ENCODE measurements around the gene HK1.

Gene HK1

DNA sequence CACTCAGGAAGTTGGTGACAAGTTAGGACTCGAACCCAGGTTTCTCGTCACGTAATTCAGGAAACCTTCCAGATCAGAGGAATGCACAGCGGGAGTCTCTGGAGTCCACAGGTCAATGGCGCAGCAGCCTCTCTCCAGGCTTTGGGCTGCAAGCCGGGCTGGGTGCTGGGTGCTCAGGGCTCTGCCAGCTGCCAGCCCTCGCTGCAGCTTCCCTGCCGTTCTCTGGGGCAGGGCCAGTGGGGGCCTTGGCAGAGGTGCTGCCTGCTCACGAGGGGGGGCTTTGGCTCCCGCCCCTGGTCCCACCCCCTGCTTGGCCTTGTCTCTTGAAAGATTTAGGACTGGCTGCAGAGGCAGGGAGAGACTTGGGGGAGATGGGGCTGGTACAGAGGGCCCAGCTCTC, 138.4 kb downstream of the HK1 start, which contains the start of gene TACR2:
TSS of gene TACR2 (minus strand) at position 224 of the 400 bp plus-strand sequence. CDS start 595 bp downstream, outside the sequence.
- WGBS (ENCODE audit: insufficient coverage), result 92% methylated on average over 9 of the region's 10 CpGs
- H3K9me3 ChIP-seq (ENCODE audit: control extremely low read depth in 1 of 5, control insufficient read depth in 4 of 5, insufficient read depth in 2 of 5, low read depth in 1 of 5, low read length in 4 of 5), result no peaks in the 10 kb centered on the region
- DNase-seq, result no peak
- no peak within 1 kb of the TSS for H3K27ac ChIP-seq (ENCODE audit: insufficient read depth in 1 of 2, low read depth in 1 of 2, low read length in 2 of 2, poor library complexity in 1 of 2, severe bottlenecking in 2 of 2)
- H3K36me3 ChIP-seq (ENCODE audit: control insufficient read depth in 4 of 4, insufficient read depth in 4 of 4, low read length in 3 of 4), result no peaks in the 10 kb centered on the region
- H3K4me1 ChIP-seq (ENCODE audit: control extremely low read depth in 1 of 4, control insufficient read depth in 4 of 4, insufficient read depth in 4 of 4, low read length in 3 of 4), result peaks cover 0 to 2% (median 0%) of the 10 kb centered on the region in 4 experiments
- POLR2A ChIA-PET, result no interaction called here
- H3K27me3 ChIP-seq (replicated peaks in 2 of 5; ENCODE audit: control insufficient read depth in 4 of 5, insufficient read depth in 5 of 5, low read length in 4 of 5), result no peaks in the 10 kb centered on the region
- H3K4me3 ChIP-seq (ENCODE audit: control insufficient read depth in 1 of 7, extremely low read depth in 1 of 7, insufficient read depth in 4 of 7, low read depth in 2 of 7, low read length in 6 of 7), result no peak within 1 kb of the TSS
- CTCF ChIA-PET, result interaction anchor here (1.0 to 1.6 kb wide), 4 partner anchors 10 to 99 kb away, joined by 3 to 5 read pairs (median 3); no protein-coding TSS in a partner anchor

DNA sequence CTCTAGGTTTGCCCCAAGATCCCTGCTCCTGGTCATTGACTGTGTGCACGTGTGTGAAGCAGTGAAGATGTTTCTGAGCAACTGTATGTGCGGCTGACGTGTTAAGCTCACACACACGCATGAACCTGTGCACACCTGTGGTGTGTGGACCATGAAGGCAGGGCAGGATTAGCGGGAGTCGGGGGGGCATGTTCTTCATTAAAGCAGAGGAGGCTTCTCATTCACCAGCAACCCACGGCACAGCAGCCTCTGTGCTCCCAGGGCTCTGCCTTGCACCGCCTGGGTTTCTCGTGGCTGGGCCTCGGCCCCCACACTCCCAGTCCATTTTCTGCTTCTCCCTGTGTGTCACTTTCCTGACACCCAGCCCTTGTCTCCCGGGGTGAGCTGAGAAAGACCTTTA, 139.2 kb downstream of the HK1 start:
- Histone ChIP-seq H3K36me3 (ENCODE audit: control insufficient read depth in 4 of 4, insufficient read depth in 4 of 4, low read length in 3 of 4) (no peaks in the 10 kb centered on the region), H3K27me3 (replicated peaks in 2 of 5; ENCODE audit: control insufficient read depth in 4 of 5, insufficient read depth in 5 of 5, low read length in 4 of 5) (no peaks in the 10 kb centered on the region), H3K4me1 (ENCODE audit: control extremely low read depth in 1 of 4, control insufficient read depth in 4 of 4, insufficient read depth in 4 of 4, low read length in 3 of 4) (no peaks in the 10 kb centered on the region), H3K4me3 (ENCODE audit: control insufficient read depth in 1 of 7, extremely low read depth in 1 of 7, insufficient read depth in 4 of 7, low read depth in 2 of 7, low read length in 6 of 7) (no peak overlapping the region), H3K9me3 (ENCODE audit: control extremely low read depth in 1 of 5, control insufficient read depth in 4 of 5, insufficient read depth in 2 of 5, low read depth in 1 of 5, low read length in 4 of 5) (no peaks in the 10 kb centered on the region), H3K27ac (ENCODE audit: insufficient read depth in 1 of 2, low read depth in 1 of 2, low read length in 2 of 2, poor library complexity in 1 of 2, severe bottlenecking in 2 of 2) (no peak overlapping the region)
- 94% methylated on average over 10 of the region's 11 CpGs for WGBS (ENCODE audit: insufficient coverage)
- ChIA-PET CTCF (interaction anchor here (1.0 to 3.1 kb wide), 4 partner anchors 9 to 98 kb away, joined by 3 to 12 read pairs (median 4); no protein-coding TSS in a partner anchor), POLR2A (no interaction called here)
- DNase-seq, result no peak

DNA sequence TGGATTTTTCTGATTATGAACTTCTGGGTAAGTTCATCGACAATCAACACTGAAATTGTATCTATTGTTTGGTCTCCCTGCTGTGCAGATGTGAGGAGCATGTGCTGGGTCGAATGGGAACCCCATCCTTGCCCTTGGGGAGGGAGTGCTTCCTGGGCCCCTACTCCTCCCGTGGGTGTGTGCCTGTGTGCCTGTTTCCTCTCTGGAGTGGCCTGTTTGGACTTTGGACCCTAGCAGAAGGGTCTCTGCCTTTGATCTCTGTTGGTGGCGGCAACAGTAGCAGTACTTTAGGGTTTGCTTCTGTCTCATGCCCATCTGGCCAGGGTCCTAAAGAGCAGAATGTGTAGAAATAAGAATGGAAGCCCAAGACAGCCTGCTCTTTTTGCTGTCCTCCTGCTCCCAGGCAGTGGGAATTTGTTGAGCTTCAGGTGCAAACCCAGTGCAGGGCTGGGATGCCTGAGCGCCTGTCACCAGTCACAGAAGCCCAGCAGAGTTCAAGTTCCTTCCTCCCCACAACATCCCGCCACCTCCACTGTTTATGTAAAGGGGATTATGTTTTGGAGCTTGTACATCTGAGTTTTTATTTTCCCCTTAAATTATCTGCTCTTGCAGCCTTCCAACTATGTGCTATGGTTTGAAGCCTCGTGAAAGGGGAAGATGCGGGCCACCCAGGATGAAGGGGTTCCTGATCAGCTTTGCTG, 139.9 kb downstream of the HK1 start:
- no peaks in the 10 kb centered on the region for H3K9me3 ChIP-seq (ENCODE audit: control extremely low read depth in 1 of 5, control insufficient read depth in 4 of 5, insufficient read depth in 2 of 5, low read depth in 1 of 5, low read length in 4 of 5)
- no peaks in the 10 kb centered on the region for H3K36me3 ChIP-seq (ENCODE audit: control insufficient read depth in 4 of 4, insufficient read depth in 4 of 4, low read length in 3 of 4)
- H3K4me1 ChIP-seq (ENCODE audit: control extremely low read depth in 1 of 4, control insufficient read depth in 4 of 4, insufficient read depth in 4 of 4, low read length in 3 of 4), result no peaks in the 10 kb centered on the region
- H3K27ac ChIP-seq (ENCODE audit: insufficient read depth in 1 of 2, low read depth in 1 of 2, low read length in 2 of 2, poor library complexity in 1 of 2, severe bottlenecking in 2 of 2), result no peak overlapping the region
- CTCF ChIA-PET, result interaction anchor here (1.0 to 3.1 kb wide), 2 partner anchors 11 to 32 kb away, joined by 3 to 12 read pairs; no protein-coding TSS in a partner anchor
- H3K27me3 ChIP-seq (replicated peaks in 2 of 5; ENCODE audit: control insufficient read depth in 4 of 5, insufficient read depth in 5 of 5, low read length in 4 of 5), result no peaks in the 10 kb centered on the region
- DNase-seq, result no peak
- POLR2A ChIA-PET, result no interaction called here
- 68% methylated on average over 5 of the region's 8 CpGs for WGBS (ENCODE audit: insufficient coverage)
- H3K4me3 ChIP-seq (ENCODE audit: control insufficient read depth in 1 of 7, extremely low read depth in 1 of 7, insufficient read depth in 4 of 7, low read depth in 2 of 7, low read length in 6 of 7), result no peak overlapping the region

DNA sequence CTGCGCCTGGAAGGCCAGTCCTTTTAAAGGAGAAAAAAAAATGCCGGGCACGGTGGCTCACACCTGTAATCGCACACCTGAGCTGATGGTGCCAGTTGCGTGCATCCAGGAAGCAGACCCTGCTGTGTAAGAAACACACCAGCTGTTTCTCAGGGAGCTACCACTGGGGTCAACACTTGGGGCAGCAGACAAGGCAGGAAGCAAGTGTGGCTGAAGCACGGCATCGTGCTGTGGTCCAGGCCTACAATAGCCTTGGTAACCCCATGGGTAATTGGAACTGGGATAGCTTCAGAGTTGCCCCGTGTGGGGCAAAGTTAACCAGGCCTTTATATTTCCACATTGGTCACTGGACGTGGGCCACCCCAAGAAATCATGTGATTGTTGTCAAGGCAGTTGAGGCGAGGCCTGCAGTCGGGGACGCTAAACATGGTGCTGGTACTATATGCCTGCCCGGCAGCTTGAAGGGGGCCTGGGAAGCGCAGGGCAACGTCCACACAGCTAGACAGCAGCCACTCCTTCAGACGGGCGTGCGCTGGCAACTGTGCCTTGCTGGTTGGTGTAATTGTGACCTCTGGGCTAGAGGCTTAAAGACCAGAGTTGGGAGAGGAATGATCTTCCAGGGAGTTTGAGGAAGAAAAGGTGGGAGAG, 140.9 kb downstream of the HK1 start:
- DNase-seq, result no peak
- H3K27ac ChIP-seq (ENCODE audit: insufficient read depth in 1 of 2, low read depth in 1 of 2, low read length in 2 of 2, poor library complexity in 1 of 2, severe bottlenecking in 2 of 2), result no peak overlapping the region
- CTCF ChIA-PET, result interaction anchor here (1.4 to 3.1 kb wide), 2 partner anchors 8 to 12 kb away, joined by 5 to 12 read pairs; no protein-coding TSS in a partner anchor
- no peaks in the 10 kb centered on the region for H3K36me3 ChIP-seq (ENCODE audit: control insufficient read depth in 4 of 4, insufficient read depth in 4 of 4, low read length in 3 of 4)
- H3K9me3 ChIP-seq (ENCODE audit: control extremely low read depth in 1 of 5, control insufficient read depth in 4 of 5, insufficient read depth in 2 of 5, low read depth in 1 of 5, low read length in 4 of 5), result no peaks in the 10 kb centered on the region
- H3K4me3 ChIP-seq (ENCODE audit: control insufficient read depth in 1 of 7, extremely low read depth in 1 of 7, insufficient read depth in 4 of 7, low read depth in 2 of 7, low read length in 6 of 7), result no peak overlapping the region
- POLR2A ChIA-PET, result no interaction called here
- WGBS (ENCODE audit: insufficient coverage), result 100% methylated on average over 16 of the region's 18 CpGs
- H3K4me1 ChIP-seq (ENCODE audit: control extremely low read depth in 1 of 4, control insufficient read depth in 4 of 4, insufficient read depth in 4 of 4, low read length in 3 of 4), result peaks cover 0 to 5% (median 2%) of the 10 kb centered on the region in 4 experiments
- no peaks in the 10 kb centered on the region for H3K27me3 ChIP-seq (replicated peaks in 2 of 5; ENCODE audit: control insufficient read depth in 4 of 5, insufficient read depth in 5 of 5, low read length in 4 of 5)

DNA sequence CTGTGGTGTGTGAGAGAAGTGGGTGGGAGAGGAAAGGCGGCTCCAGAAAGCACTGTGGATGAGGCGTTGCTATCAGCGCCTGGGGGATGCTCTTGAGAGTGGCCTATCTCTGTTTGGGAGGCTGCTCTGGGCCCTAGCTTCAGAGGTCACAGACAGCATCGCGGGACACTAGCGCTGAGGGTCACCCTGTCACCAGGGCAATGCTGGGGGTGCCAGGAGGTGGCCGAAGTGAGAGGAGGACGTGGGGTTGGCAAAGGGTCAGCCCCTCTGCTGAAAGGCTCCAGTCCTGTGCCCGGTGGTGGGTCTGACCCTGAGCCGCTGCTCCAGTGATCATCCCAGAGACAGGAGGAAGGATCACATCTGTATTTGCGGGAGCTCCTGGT, 141.4 kb downstream of the HK1 start:
- CTCF ChIA-PET, result interaction anchor here (1.0 to 3.1 kb wide), 3 partner anchors 8 to 12 kb away, joined by 3 to 12 read pairs (median 5); no protein-coding TSS in a partner anchor
- Histone ChIP-seq H3K36me3 (ENCODE audit: control insufficient read depth in 4 of 4, insufficient read depth in 4 of 4, low read length in 3 of 4) (no peaks in the 10 kb centered on the region), H3K27me3 (replicated peaks in 2 of 5; ENCODE audit: control insufficient read depth in 4 of 5, insufficient read depth in 5 of 5, low read length in 4 of 5) (no peaks in the 10 kb centered on the region), H3K9me3 (ENCODE audit: control extremely low read depth in 1 of 5, control insufficient read depth in 4 of 5, insufficient read depth in 2 of 5, low read depth in 1 of 5, low read length in 4 of 5) (no peaks in the 10 kb centered on the region), H3K4me3 (ENCODE audit: control insufficient read depth in 1 of 7, extremely low read depth in 1 of 7, insufficient read depth in 4 of 7, low read depth in 2 of 7, low read length in 6 of 7) (no peak overlapping the region), H3K4me1 (ENCODE audit: control extremely low read depth in 1 of 4, control insufficient read depth in 4 of 4, insufficient read depth in 4 of 4, low read length in 3 of 4) (peaks cover 0 to 6% (median 2%) of the 10 kb centered on the region in 4 experiments), H3K27ac (ENCODE audit: insufficient read depth in 1 of 2, low read depth in 1 of 2, low read length in 2 of 2, poor library complexity in 1 of 2, severe bottlenecking in 2 of 2) (no peak overlapping the region)
- POLR2A ChIA-PET, result no interaction called here
- no peak for DNase-seq
- WGBS (ENCODE audit: insufficient coverage), result 91% methylated on average over 10 of the region's 11 CpGs

DNA sequence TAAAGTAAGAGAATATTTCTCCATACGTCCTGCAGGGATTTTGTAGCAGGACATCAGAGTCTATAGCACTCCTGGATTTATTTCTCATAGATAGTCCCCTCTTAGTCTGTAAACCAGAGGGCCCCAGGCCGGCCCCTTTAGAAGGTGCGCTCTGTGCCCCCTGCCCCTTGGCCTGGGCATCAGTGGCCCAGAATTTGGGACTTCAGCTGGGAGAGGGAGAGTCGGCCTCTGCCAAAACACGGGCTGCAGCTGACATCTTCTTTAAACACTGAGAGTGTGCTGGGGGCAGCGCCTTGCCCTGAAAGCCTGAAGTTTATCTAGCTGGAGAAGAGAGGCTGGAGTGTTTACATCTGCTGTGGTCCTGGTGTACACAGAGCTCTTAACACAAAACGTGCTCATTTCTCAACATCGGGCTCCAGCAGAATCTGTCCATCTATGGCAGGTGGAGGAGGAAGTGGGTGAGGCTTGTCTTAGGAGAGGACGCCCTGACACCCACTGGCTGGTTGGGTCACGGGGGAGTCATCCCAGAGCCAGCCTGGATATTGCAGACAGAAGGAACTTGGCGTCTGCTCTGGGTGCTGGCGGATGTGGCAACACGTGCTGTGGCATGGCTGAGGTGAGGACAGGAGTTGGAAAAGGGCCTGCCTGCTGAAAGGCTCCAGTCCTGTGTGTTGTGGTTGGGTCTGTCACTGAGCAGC, 143.5 kb downstream of the HK1 start:
- ChIA-PET POLR2A (no interaction called here), CTCF (interaction anchor here (0.9 to 1.5 kb wide), 3 partner anchors 9 to 13 kb away, joined by 3 to 4 read pairs (median 3); no protein-coding TSS in a partner anchor)
- peaks cover 0 to 11% (median 2%) of the 10 kb centered on the region in 4 experiments for H3K4me1 ChIP-seq (ENCODE audit: control extremely low read depth in 1 of 4, control insufficient read depth in 4 of 4, insufficient read depth in 4 of 4, low read length in 3 of 4)
- H3K27me3 ChIP-seq (replicated peaks in 2 of 5; ENCODE audit: control insufficient read depth in 4 of 5, insufficient read depth in 5 of 5, low read length in 4 of 5), result no peaks in the 10 kb centered on the region
- no peaks in the 10 kb centered on the region for H3K9me3 ChIP-seq (ENCODE audit: control extremely low read depth in 1 of 5, control insufficient read depth in 4 of 5, insufficient read depth in 2 of 5, low read depth in 1 of 5, low read length in 4 of 5)
- no peak overlapping the region for H3K4me3 ChIP-seq (ENCODE audit: control insufficient read depth in 1 of 7, extremely low read depth in 1 of 7, insufficient read depth in 4 of 7, low read depth in 2 of 7, low read length in 6 of 7)
- no peaks in the 10 kb centered on the region for H3K36me3 ChIP-seq (ENCODE audit: control insufficient read depth in 4 of 4, insufficient read depth in 4 of 4, low read length in 3 of 4)
- H3K27ac ChIP-seq (ENCODE audit: insufficient read depth in 1 of 2, low read depth in 1 of 2, low read length in 2 of 2, poor library complexity in 1 of 2, severe bottlenecking in 2 of 2), result no peak overlapping the region
- DNase-seq, result no peak
- WGBS (ENCODE audit: insufficient coverage), result 82% methylated on average over 8 of the region's 13 CpGs

Measured in common myeloid progenitor, CD34-positive (primary cell).